Fibroblast of skin of abdomen (primary cell): Measurements from ENCODE around the gene NNAT. TPM values are rescaled to one million over a fixed set of nuclear protein-coding genes. Genes with fewer than 3 reads are reported as not detected.
"Not testable (repeated sequence)": the region's sequence is repeated elsewhere in the genome, so short reads cannot be mapped to it uniquely, and the experiment has no call there.

ENCODE experiments used
- DNase-seq: peaks from one replicate; pipeline ENCODE4 v3.0.0-alpha.2; 2013
- polyA plus RNA-seq, 2 experiments: library from polyadenylated mRNA; unstranded; fragments of 120-200 nt; gene quantifications; one replicate each; pipeline ENCODE4 v1.2.1, GENCODE V29; 2013; ENCODE audit not compliant: insufficient read length in 2 of 2

NNAT gene
- polyA plus RNA-seq (2013, experiment 1 of 2; ENCODE audit: insufficient read length), result 23.9 TPM
- polyA plus RNA-seq (2013, experiment 2 of 2; ENCODE audit: insufficient read length), result 23.5 TPM

DNA sequence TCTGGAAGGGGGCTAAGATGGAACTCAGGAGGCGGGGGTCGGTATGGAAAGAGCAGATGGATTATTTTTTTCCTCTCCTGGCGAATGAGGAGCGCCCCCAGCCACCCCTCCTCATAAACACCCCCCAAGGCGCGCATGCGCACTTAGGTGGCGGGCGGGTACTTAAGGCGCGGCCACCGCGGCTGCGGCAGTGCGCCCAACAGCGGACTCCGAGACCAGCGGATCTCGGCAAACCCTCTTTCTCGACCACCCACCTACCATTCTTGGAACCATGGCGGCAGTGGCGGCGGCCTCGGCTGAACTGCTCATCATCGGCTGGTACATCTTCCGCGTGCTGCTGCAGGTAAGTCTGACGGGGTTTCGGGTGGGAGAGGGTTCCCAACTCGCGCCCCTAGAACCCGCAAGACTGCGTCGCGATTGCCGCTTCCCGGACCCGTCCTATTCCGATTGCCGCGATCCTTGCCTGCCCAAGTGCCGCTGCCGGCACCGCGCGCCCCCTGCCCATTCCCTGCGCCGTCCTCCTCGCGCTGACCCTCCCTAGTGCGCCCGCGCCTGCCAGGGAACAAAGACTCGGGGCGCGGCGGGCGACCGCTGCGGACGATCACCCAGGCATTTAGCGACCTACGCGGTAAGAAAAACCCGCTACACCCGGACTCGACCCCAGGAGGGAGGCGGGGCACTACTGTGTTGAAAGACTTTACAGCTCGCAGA lies at the start of gene NNAT:
Gene NNAT (plus strand): TSS at position 190 of the 711 bp plus-strand sequence. CDS start 82 bp downstream, at position 272.
- DNase-seq, result no peak

DNA sequence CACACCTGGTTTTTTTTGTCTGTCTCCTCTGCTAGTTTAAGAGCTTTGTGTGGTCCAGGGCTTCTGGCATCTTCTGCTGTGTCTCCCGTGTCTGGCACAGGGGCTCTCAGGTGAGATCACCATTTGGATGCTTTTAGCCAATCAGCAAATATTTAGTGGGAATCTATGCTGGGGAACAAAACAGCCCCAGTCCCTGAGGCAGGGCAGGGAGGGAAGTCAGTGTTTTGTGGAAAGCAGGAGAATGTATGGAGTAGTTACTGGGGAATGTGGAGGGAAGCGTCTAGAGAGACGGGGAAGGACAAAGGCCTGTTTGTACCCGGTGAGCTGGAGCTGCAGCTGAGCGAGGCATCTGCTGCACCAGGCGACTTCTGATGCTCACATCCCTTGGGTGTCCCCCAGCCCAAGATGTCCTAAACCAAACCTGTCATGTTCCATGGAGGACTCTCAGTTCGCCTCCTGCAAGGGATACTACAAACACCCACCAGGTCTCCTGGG lies 49.3 kb upstream of the NNAT start:
- no peak for DNase-seq

DNA sequence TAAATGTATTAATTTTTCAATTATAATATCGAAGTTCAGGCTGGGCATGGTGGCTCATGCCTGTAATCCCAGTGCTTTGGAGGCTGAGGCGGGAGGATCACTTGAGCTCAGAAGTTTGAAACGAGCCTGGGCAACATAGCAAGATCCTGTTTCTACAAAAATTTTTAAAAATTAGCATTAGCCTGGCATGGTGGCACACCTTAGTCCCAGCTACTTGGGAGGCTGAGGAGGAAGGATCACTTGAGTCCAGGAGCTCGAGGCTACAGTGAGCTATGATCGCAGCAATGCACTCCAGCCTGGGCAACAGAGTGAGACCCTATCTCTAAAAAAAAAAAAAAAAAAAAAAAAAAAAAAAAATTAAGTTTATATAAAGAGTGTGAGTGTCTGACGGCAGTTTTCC lies 48.6 kb upstream of the NNAT start:
- DNase-seq, result not testable (repeated sequence)

GRCh38 chr20:37473249-37474000 lies 47.6 kb upstream of the NNAT start:
- DNase-seq, result no peak

DNA sequence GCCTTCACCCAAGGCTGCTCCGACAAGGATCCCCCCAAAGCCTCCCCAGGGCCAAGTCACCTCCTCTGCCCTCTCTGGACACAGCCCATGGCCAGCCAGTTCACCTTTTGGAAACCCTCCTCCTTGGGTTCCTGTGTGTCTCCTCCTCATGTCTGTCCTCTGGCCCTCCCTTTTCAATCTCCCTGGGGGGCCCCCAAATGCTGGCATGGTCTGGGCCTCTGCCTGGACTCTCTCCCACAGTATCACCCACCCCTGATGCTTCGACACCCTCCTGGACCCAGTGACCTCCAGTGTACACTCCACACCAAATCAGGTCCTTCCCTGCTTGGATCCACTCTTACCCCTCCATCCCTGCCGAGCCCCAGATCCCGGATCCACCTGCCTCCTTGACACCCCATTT lies 46.7 kb upstream of the NNAT start:
- DNase-seq, result no peak

- DNase-seq, result no peak
These were observed 45.8 kb upstream of the NNAT start for GRCh38 chr20:37475252-37475651.

DNA sequence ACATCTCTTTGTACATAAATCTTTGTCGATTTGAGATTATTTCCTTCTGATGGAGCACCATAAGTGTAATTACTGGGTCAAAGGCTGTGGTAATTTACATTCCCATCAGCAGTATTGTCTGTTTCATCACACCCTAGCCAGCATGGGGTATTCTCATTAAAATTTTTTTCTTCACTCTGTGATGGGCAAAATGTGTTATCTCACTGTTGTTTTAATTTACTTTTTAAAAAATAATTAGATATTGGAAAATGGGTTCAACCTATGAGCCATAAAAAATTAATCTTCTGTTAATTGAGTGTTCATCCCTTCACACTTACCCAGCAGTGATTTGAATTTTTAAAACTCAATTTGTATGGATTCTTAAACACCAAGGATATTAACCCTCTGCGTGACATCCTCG lies 44.0 kb upstream of the NNAT start:
- DNase-seq, result no peak

DNA sequence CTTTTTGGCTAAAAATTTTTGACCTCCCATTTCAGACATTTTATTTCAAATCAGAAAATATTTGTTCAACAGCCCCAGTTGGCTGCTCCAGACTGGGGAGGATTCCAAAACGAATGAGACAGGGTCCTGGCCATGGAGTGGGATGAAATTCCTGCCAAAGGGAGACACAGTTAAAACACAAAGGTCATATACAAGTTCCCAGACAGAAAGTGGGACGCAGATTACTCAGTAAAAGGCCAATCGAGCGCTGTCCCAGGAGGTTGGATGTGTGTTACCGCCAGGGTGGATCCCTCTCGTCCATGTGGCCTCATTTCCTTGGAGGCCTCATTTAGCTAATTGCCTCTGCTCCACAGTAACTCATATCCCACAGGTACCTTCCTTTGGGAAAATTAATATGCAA lies 41.8 kb upstream of the NNAT start:
- DNase-seq, result no peak

DNA sequence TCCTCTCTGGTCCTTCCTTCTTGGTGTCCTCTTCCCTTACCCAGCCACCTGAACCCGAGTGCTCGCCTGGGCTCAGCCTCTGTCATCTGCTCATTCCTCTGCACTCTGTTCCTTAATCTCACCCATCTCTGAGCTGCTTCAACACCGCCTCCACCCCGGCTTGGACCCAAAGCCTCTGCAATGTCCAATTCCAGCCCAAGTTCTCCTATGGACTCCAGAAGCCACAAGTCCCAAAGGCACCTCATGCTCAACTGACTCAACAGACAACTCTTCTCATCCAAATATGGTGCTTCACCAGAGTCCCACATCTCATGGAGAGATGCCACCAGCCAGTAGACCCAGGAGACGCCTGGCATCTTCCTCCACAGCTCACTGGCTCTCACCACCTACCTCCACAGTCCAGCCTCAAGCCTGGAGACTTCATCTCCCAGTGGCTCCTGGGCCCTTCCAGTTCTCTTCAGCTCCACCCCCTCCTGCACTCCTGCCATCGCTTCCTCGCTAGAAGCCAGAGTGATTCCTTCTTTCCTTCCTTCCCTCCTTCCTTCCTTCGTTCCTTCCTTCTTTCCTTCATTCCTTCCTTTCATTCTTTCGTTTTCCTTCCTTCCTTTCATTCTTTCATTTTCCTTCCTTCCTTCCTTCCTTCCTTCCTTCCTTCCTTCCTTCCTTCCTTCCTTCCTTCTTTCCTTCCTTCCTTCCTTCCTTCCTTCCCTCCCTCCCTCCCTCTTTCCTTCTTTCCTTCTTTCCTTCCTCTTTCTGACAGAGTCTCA lies 40.9 kb upstream of the NNAT start:
- no peak for DNase-seq

- DNase-seq, result no peak
These were observed 40.1 kb upstream of the NNAT start for GRCh38 chr20:37480919-37481318.

GRCh38 chr20:37481610-37482009 lies 39.4 kb upstream of the NNAT start:
- DNase-seq, result no peak

GRCh38 chr20:37484331-37484730 lies 36.7 kb upstream of the NNAT start:
- DNase-seq, result no peak

DNA sequence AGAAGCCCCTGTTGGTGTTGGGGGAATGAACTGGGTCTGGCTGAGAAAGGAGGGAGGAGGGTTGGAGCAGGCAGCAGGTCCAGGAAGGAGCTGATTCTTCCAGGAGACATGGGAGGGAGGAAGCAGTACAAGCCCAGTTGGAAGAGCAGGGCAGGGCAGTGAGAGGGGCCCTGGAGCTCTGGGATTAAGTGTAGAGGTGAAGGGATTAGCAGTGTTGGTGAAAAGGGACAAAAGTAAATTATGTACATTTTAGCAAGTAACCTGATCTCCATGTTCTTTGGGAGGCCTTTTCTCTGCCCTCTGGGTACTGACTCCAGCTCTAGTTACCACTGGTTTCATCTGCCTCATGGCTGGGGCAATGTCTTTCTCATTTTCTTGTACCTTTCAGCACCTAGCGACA lies 34.8 kb upstream of the NNAT start:
- DNase-seq, result not testable (repeated sequence)

GRCh38 chr20:37490663-37491350 lies 30.2 kb upstream of the NNAT start:
- DNase-seq, result no peak

DNA sequence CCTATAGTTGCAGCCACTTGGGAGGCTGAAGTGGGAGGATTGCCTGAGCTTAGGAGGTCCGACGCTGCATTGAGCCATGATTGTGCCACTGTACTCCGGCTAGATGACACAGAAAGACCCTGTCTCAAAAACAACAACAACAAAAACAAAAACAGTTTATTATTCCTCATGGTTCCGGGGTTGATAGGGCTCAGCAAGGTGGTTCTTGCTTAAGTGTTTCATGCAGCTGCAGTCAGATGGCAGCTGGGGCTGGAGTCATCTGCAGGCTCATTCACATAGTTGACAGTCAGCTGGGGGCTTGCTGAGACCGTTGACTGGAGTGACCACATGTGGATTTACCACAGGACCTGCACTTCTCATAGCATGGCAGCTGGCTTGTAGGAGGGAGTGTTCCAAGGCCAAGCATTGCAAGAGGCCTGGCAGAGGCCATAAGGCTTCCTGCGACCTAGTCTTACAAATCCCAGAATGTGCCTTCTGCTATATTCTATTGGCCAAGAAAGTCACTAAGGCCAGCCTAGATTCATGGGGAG lies 28.9 kb upstream of the NNAT start:
- no peak for DNase-seq

GRCh38 chr20:37492945-37493344 lies 28.1 kb upstream of the NNAT start:
- DNase-seq, result no peak

DNA sequence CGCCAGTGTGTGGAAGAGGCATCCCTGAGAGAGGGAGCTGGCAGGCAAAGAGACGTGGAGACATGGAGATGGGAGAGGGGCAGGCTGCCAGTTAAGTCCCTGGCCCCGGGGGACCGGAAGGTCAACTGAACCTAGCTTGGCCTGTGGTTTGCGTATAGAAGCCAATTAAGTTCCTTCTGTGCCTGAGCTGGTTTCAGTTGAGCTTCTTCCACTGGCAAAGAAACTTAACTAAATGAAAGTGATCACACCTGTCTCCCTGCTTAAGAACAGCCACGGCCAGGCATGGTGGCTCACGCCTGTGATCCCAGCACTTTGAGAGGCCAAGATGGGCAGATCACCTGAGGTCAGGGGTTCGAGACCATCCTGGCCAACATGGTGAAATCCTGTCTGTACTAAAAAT lies 26.7 kb upstream of the NNAT start:
- DNase-seq, result no peak

- no peak for DNase-seq
These were observed 26.3 kb upstream of the NNAT start for GRCh38 chr20:37494796-37495195.

GRCh38 chr20:37498066-37498665 lies 22.9 kb upstream of the NNAT start:
- peak; percentile 77 for DNase-seq

GRCh38 chr20:37500311-37500710 lies 20.7 kb upstream of the NNAT start:
- no peak for DNase-seq

- DNase-seq, result no peak
These were observed 19.1 kb upstream of the NNAT start for GRCh38 chr20:37501940-37502339.

GRCh38 chr20:37502654-37503053 lies 18.4 kb upstream of the NNAT start:
- no peak for DNase-seq
